Endothelial cell (in vitro differentiated cells): Measurements from ENCODE around the gene GNAI2. TPM values are rescaled to one million over a fixed set of nuclear protein-coding genes. Genes with fewer than 3 reads are reported as not detected.
A peak's percentile ranks its signal among the peaks of the same experiment; 100 is the strongest.

Experiments used
- DNase-seq: peaks from one replicate; pipeline ENCODE4 v3.0.0; 2021; ENCODE audit warnings: low spot score
- H3K27ac Mint-ChIP-seq: one replicate; pipeline ENCODE4 v1.8.0; 2021; ENCODE audit warnings: mixed read lengths, inconsistent platforms; ENCODE audit not compliant: unreplicated experiment
- H3K27me3 Mint-ChIP-seq: one replicate; pipeline ENCODE4 v1.8.0; 2021; ENCODE audit warnings: mild to moderate bottlenecking, moderate library complexity, mixed read lengths, inconsistent platforms; ENCODE audit not compliant: unreplicated experiment
- H3K36me3 Mint-ChIP-seq: one replicate; pipeline ENCODE4 v1.8.0; 2021; ENCODE audit warnings: mild to moderate bottlenecking, low read depth, mixed read lengths, inconsistent platforms; ENCODE audit not compliant: unreplicated experiment
- H3K4me1 Mint-ChIP-seq: one replicate; pipeline ENCODE4 v1.8.0; 2021; ENCODE audit warnings: mild to moderate bottlenecking, mixed read lengths, inconsistent platforms; ENCODE audit not compliant: unreplicated experiment
- H3K4me3 Mint-ChIP-seq: one replicate; pipeline ENCODE4 v1.8.0; 2021; ENCODE audit warnings: mild to moderate bottlenecking, mixed read lengths, inconsistent platforms; ENCODE audit not compliant: unreplicated experiment
- H3K9me3 Mint-ChIP-seq: one replicate; pipeline ENCODE4 v1.8.0; 2021; ENCODE audit warnings: mixed read lengths, inconsistent platforms; ENCODE audit not compliant: unreplicated experiment
- total RNA-seq: library from RNA; stranded (reverse); fragmentation: NEBNext Ultra II Directional; extraction: Animal tissue kit (Norgen Biotek cat#: 25700); gene quantifications from one replicate; pipeline ENCODE4 v1.2.1, GENCODE V29; 2021; ENCODE audit not compliant: unreplicated experiment
- TF ChIP-seq, protein P1 (sequence below): fragments of 200-600 bp; sonication (generic); IDR thresholded peaks from one replicate; pipeline ENCODE4 v1.5.0; 2021; ENCODE audit warnings: antibody characterized with exemption; ENCODE audit not compliant: unreplicated experiment

GNAI2 gene
- total RNA-seq, 1 donor from 2014 or later, result 771 TPM

DNA sequence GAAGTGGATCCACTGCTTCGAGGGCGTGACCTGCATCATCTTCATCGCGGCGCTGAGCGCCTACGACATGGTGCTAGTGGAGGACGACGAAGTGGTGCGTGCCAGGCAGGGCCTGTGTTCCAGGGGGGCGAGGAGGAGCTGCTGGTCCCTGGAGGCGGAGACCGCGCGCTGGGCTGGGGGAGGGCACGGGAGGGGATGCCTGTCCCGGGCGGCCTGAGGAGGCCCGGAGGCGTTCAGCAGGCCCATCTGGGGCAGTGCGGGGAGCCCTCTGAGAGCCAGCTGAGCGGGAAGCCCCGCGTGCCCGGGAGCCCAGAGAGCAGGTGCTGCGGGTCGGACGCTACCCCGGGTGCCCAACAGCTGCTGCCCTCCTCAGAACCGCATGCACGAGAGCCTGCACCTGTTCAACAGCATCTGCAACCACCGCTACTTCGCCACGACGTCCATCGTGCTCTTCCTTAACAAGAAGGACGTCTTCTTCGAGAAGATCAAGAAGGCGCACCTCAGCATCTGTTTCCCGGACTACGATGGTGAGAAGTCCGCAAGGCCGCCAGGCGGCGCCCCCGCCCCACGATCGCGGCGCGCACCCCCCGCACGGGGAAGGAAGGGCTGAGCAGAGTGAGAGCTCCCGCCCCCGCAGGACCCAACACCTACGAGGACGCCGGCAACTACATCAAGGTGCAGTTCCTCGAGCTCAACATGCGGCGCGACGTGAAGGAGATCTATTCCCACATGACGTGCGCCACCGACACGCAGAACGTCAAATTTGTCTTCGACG is 41.7 kb upstream of the GNAI2 start:
- Mint-ChIP-seq H3K9me3 (no peaks in the 10 kb centered on the region), H3K27me3 (peaks cover 10% of the 10 kb centered on the region), H3K4me3 (no peak overlapping the region), H3K36me3 (no peaks in the 10 kb centered on the region), H3K27ac (no peak overlapping the region), H3K4me1 (no peaks in the 10 kb centered on the region)
- DNase-seq, result peak; percentile 68
- TF ChIP-seq, protein P1, sequence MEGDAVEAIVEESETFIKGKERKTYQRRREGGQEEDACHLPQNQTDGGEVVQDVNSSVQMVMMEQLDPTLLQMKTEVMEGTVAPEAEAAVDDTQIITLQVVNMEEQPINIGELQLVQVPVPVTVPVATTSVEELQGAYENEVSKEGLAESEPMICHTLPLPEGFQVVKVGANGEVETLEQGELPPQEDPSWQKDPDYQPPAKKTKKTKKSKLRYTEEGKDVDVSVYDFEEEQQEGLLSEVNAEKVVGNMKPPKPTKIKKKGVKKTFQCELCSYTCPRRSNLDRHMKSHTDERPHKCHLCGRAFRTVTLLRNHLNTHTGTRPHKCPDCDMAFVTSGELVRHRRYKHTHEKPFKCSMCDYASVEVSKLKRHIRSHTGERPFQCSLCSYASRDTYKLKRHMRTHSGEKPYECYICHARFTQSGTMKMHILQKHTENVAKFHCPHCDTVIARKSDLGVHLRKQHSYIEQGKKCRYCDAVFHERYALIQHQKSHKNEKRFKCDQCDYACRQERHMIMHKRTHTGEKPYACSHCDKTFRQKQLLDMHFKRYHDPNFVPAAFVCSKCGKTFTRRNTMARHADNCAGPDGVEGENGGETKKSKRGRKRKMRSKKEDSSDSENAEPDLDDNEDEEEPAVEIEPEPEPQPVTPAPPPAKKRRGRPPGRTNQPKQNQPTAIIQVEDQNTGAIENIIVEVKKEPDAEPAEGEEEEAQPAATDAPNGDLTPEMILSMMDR, result peak; percentile 75

- Mint-ChIP-seq H3K4me3 (no peak overlapping the region), H3K27me3 (peaks cover 10% of the 10 kb centered on the region), H3K36me3 (no peaks in the 10 kb centered on the region), H3K9me3 (no peaks in the 10 kb centered on the region), H3K4me1 (no peaks in the 10 kb centered on the region), H3K27ac (no peak overlapping the region)
- TF ChIP-seq, protein P1, result peak; percentile 13
- no peak for DNase-seq
Observed at GRCh38 chr3:50194903-50195500, 41.0 kb upstream of the GNAI2 start.

DNA sequence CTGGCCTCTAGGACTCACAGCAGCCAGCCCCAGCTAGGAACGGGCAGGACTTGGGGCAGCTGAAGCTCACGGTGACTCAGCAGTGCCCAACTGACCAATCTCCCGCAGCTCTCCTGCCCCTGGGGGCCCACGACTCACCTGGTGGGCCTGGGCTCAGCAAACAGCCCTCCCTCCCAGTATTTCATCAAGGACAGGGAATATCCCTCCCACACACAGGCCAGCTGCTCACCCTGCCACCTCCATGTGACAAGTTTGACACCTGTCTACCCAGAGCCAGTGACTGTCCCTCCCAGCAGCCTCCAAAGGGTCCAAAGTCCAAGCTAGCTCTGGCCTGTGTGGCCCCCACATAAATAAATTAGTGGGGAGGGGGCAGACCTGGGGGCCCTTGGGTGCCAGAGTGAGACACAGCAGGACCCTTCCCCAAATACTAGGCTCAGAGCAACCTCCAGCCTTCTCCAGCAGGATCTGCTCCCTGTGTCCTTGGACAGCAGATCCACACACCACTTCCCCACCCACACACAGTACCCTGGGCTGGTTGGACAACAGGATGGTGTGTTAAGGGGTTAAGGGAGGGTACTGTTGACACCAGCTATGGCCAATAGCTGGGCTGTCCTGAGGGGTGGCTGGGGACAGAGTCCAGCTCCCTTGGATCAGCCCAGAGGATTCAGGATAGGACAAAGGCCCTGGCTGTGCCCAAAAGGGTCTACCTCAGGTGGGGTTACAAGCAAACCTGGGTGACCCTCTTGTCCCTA is 40.3 kb upstream of the GNAI2 start:
- DNase-seq, result no peak
- H3K27me3 Mint-ChIP-seq, result peaks cover 10% of the 10 kb centered on the region
- no peaks in the 10 kb centered on the region for H3K4me1 Mint-ChIP-seq

GRCh38 chr3:50196253-50196801 is 39.7 kb upstream of the GNAI2 start:
- no peak overlapping the region for H3K27ac Mint-ChIP-seq
- H3K4me3 Mint-ChIP-seq, result no peak overlapping the region
- H3K36me3 Mint-ChIP-seq, result no peaks in the 10 kb centered on the region
- no peaks in the 10 kb centered on the region for H3K4me1 Mint-ChIP-seq
- no peaks in the 10 kb centered on the region for H3K9me3 Mint-ChIP-seq
- DNase-seq, result no peak
- peaks cover 13% of the 10 kb centered on the region for H3K27me3 Mint-ChIP-seq
- TF ChIP-seq, protein P1, result no peak

More for the DNA sequence above, 40.3 kb upstream of the GNAI2 start:
- no peak overlapping the region for H3K4me3 Mint-ChIP-seq
- TF ChIP-seq, protein P1, result no peak
- no peaks in the 10 kb centered on the region for H3K36me3 Mint-ChIP-seq
- no peak overlapping the region for H3K27ac Mint-ChIP-seq
- no peaks in the 10 kb centered on the region for H3K9me3 Mint-ChIP-seq
